ENCODE data around the gene KYAT1.

Gene KYAT1

GRCh38 chr9:128810873-128811272 is 70.9 kb downstream of the KYAT1 start:
- no peak overlapping the region for H3K14ac ChIP-seq (ENCODE audit: low read length)
- no peak for DNase-seq (ENCODE audit: low spot score)
- H3K27ac ChIP-seq (replicated peaks; ENCODE audit: low read length): no peak overlapping the region
- no peak overlapping the region for H3K23ac ChIP-seq (ENCODE audit: low read depth, low read length, poor library complexity)
- H4K91ac ChIP-seq (ENCODE audit: low read depth, low read length, poor library complexity): no peak overlapping the region
- H3K9ac ChIP-seq (ENCODE audit: low read depth, low read length, poor library complexity): peak overlapping the region; percentile 25
- H2AFZ ChIP-seq (ENCODE audit: low read length): no peak overlapping the region
- H2AK5ac ChIP-seq (ENCODE audit: low read depth, low read length): no peak overlapping the region
- no peaks in the 10 kb centered on the region for H3K27me3 ChIP-seq (ENCODE audit: control insufficient read depth in 3 of 3, insufficient read depth in 3 of 3, low read depth in 1 of 3, low read length in 3 of 3)
- H3K36me3 ChIP-seq (replicated peaks in 1 of 2; ENCODE audit: control insufficient read depth in 2 of 2, insufficient read depth in 2 of 2, low read length in 2 of 2): peaks cover 13 to 33% of the 10 kb centered on the region in 2 donors
- H3K4ac ChIP-seq (ENCODE audit: low read length): no peak overlapping the region
- no peak overlapping the region for H4K8ac ChIP-seq (ENCODE audit: low read depth, low read length)
- H3K4me3 ChIP-seq (ENCODE audit: low read length in 2 of 2): no peak overlapping the region
- no peak overlapping the region for H2BK15ac ChIP-seq (ENCODE audit: low read length)
- no peaks in the 10 kb centered on the region for H3K9me3 ChIP-seq (replicated peaks in 1 of 2; ENCODE audit: control insufficient read depth in 2 of 2, insufficient read depth in 1 of 2, low read depth in 1 of 2, low read length in 2 of 2)
- H3K4me1 ChIP-seq (ENCODE audit: control insufficient read depth in 2 of 2, insufficient read depth in 1 of 2, low read depth in 1 of 2, low read length in 2 of 2): no peaks in the 10 kb centered on the region
- no CpG with 5 or more reads among the region's 5 CpGs for WGBS, 2 donors (ENCODE audit: extremely low coverage in 2 of 2, insufficient read length in 2 of 2, insufficient replicate concordance in 1 of 2)
- H2BK12ac ChIP-seq (ENCODE audit: low read length): no peak overlapping the region
- H3K4me2 ChIP-seq (ENCODE audit: insufficient read depth, low read length, poor library complexity, severe bottlenecking): no peak overlapping the region
- no peak overlapping the region for H3K18ac ChIP-seq (ENCODE audit: low read length)
- H2BK120ac ChIP-seq (ENCODE audit: low read depth, low read length): no peak overlapping the region
- no peak overlapping the region for H2BK5ac ChIP-seq (ENCODE audit: low read length)
- no peaks in the 10 kb centered on the region for H3K79me1 ChIP-seq (ENCODE audit: low read depth, low read length)

GRCh38 chr9:128809831-128810230 is 71.9 kb downstream of the KYAT1 start:
- no peak overlapping the region for H2AFZ ChIP-seq (ENCODE audit: low read length)
- H3K4me3 ChIP-seq (ENCODE audit: low read length in 2 of 2): no peak overlapping the region
- no peak overlapping the region for H3K14ac ChIP-seq (ENCODE audit: low read length)
- no peak overlapping the region for H4K91ac ChIP-seq (ENCODE audit: low read depth, low read length, poor library complexity)
- no peak overlapping the region for H3K18ac ChIP-seq (ENCODE audit: low read length)
- no peak overlapping the region for H3K23ac ChIP-seq (ENCODE audit: low read depth, low read length, poor library complexity)
- H3K4ac ChIP-seq (ENCODE audit: low read length): no peak overlapping the region
- no peaks in the 10 kb centered on the region for H3K4me1 ChIP-seq (ENCODE audit: control insufficient read depth in 2 of 2, insufficient read depth in 1 of 2, low read depth in 1 of 2, low read length in 2 of 2)
- no CpG with 5 or more reads among the region's 2 CpGs for WGBS, 2 donors (ENCODE audit: extremely low coverage in 2 of 2, insufficient read length in 2 of 2, insufficient replicate concordance in 1 of 2)
- H3K27me3 ChIP-seq (ENCODE audit: control insufficient read depth in 3 of 3, insufficient read depth in 3 of 3, low read depth in 1 of 3, low read length in 3 of 3): no peaks in the 10 kb centered on the region
- no peak for DNase-seq (ENCODE audit: low spot score)
- peaks cover 17 to 44% of the 10 kb centered on the region in 2 donors for H3K36me3 ChIP-seq (replicated peaks in 1 of 2; ENCODE audit: control insufficient read depth in 2 of 2, insufficient read depth in 2 of 2, low read length in 2 of 2)
- H3K9ac ChIP-seq (ENCODE audit: low read depth, low read length, poor library complexity): no peak overlapping the region
- H3K79me1 ChIP-seq (ENCODE audit: low read depth, low read length): no peaks in the 10 kb centered on the region
- H2BK15ac ChIP-seq (ENCODE audit: low read length): no peak overlapping the region
- no peak overlapping the region for H2AK5ac ChIP-seq (ENCODE audit: low read depth, low read length)
- H3K4me2 ChIP-seq (ENCODE audit: insufficient read depth, low read length, poor library complexity, severe bottlenecking): no peak overlapping the region
- no peak overlapping the region for H2BK5ac ChIP-seq (ENCODE audit: low read length)
- H3K9me3 ChIP-seq (replicated peaks in 1 of 2; ENCODE audit: control insufficient read depth in 2 of 2, insufficient read depth in 1 of 2, low read depth in 1 of 2, low read length in 2 of 2): no peaks in the 10 kb centered on the region
- no peak overlapping the region for H2BK12ac ChIP-seq (ENCODE audit: low read length)
- H3K27ac ChIP-seq (replicated peaks; ENCODE audit: low read length): no peak overlapping the region
- no peak overlapping the region for H2BK120ac ChIP-seq (ENCODE audit: low read depth, low read length)
- H4K8ac ChIP-seq (ENCODE audit: low read depth, low read length): no peak overlapping the region

GRCh38 chr9:128809036-128809599 is 72.6 kb downstream of the KYAT1 start:
- Histone ChIP-seq H3K36me3 (replicated peaks in 1 of 2; ENCODE audit: control insufficient read depth in 2 of 2, insufficient read depth in 2 of 2, low read length in 2 of 2) (peaks cover 17 to 48% of the 10 kb centered on the region in 2 donors), H2BK5ac (ENCODE audit: low read length) (no peak overlapping the region), H3K27ac (replicated peaks; ENCODE audit: low read length) (no peak overlapping the region), H3K14ac (ENCODE audit: low read length) (no peak overlapping the region), H3K79me1 (ENCODE audit: low read depth, low read length) (no peaks in the 10 kb centered on the region), H3K4me1 (ENCODE audit: control insufficient read depth in 2 of 2, insufficient read depth in 1 of 2, low read depth in 1 of 2, low read length in 2 of 2) (no peaks in the 10 kb centered on the region), H2BK120ac (ENCODE audit: low read depth, low read length) (no peak overlapping the region), H3K4ac (ENCODE audit: low read length) (no peak overlapping the region), H2AFZ (ENCODE audit: low read length) (no peak overlapping the region), H3K9me3 (replicated peaks in 1 of 2; ENCODE audit: control insufficient read depth in 2 of 2, insufficient read depth in 1 of 2, low read depth in 1 of 2, low read length in 2 of 2) (no peaks in the 10 kb centered on the region), H2BK15ac (ENCODE audit: low read length) (no peak overlapping the region), H2AK5ac (ENCODE audit: low read depth, low read length) (no peak overlapping the region), H3K18ac (ENCODE audit: low read length) (no peak overlapping the region), H3K4me2 (ENCODE audit: insufficient read depth, low read length, poor library complexity, severe bottlenecking) (no peak overlapping the region), H4K8ac (ENCODE audit: low read depth, low read length) (no peak overlapping the region), H3K4me3 (ENCODE audit: low read length in 2 of 2) (no peak overlapping the region), H3K9ac (ENCODE audit: low read depth, low read length, poor library complexity) (no peak overlapping the region), H2BK12ac (ENCODE audit: low read length) (no peak overlapping the region), H4K91ac (ENCODE audit: low read depth, low read length, poor library complexity) (no peak overlapping the region), H3K23ac (ENCODE audit: low read depth, low read length, poor library complexity) (no peak overlapping the region), H3K27me3 (ENCODE audit: control insufficient read depth in 3 of 3, insufficient read depth in 3 of 3, low read depth in 1 of 3, low read length in 3 of 3) (no peaks in the 10 kb centered on the region)
- WGBS, 2 donors (ENCODE audit: extremely low coverage in 2 of 2, insufficient read length in 2 of 2, insufficient replicate concordance in 1 of 2): no CpG with 5 or more reads among the region's 12 CpGs
- DNase-seq (ENCODE audit: low spot score): no peak

GRCh38 chr9:128808543-128808942 is 73.2 kb downstream of the KYAT1 start:
- Histone ChIP-seq H2BK120ac (ENCODE audit: low read depth, low read length) (no peak overlapping the region), H2AFZ (ENCODE audit: low read length) (no peak overlapping the region)

More at GRCh38 chr9:128808543-128808942, 73.2 kb downstream of the KYAT1 start:
- no peak overlapping the region for H2BK5ac ChIP-seq (ENCODE audit: low read length)
- no peak overlapping the region for H4K8ac ChIP-seq (ENCODE audit: low read depth, low read length)
- WGBS, 2 donors (ENCODE audit: extremely low coverage in 2 of 2, insufficient read length in 2 of 2, insufficient replicate concordance in 1 of 2): no CpG with 5 or more reads among the region's 3 CpGs
- H3K27me3 ChIP-seq (ENCODE audit: control insufficient read depth in 3 of 3, insufficient read depth in 3 of 3, low read depth in 1 of 3, low read length in 3 of 3): no peaks in the 10 kb centered on the region
- H3K9ac ChIP-seq (ENCODE audit: low read depth, low read length, poor library complexity): no peak overlapping the region
- no peak overlapping the region for H2BK15ac ChIP-seq (ENCODE audit: low read length)
- H3K18ac ChIP-seq (ENCODE audit: low read length): no peak overlapping the region
- no peak overlapping the region for H2AK5ac ChIP-seq (ENCODE audit: low read depth, low read length)
- H2BK12ac ChIP-seq (ENCODE audit: low read length): no peak overlapping the region
- no peaks in the 10 kb centered on the region for H3K79me1 ChIP-seq (ENCODE audit: low read depth, low read length)
- H3K14ac ChIP-seq (ENCODE audit: low read length): no peak overlapping the region
- no peak overlapping the region for H3K4me2 ChIP-seq (ENCODE audit: insufficient read depth, low read length, poor library complexity, severe bottlenecking)
- H3K23ac ChIP-seq (ENCODE audit: low read depth, low read length, poor library complexity): no peak overlapping the region
- H3K4me1 ChIP-seq (ENCODE audit: control insufficient read depth in 2 of 2, insufficient read depth in 1 of 2, low read depth in 1 of 2, low read length in 2 of 2): no peaks in the 10 kb centered on the region
- H3K9me3 ChIP-seq (replicated peaks in 1 of 2; ENCODE audit: control insufficient read depth in 2 of 2, insufficient read depth in 1 of 2, low read depth in 1 of 2, low read length in 2 of 2): no peaks in the 10 kb centered on the region
- H3K4me3 ChIP-seq (ENCODE audit: low read length in 2 of 2): no peak overlapping the region
- H3K36me3 ChIP-seq (replicated peaks in 1 of 2; ENCODE audit: control insufficient read depth in 2 of 2, insufficient read depth in 2 of 2, low read length in 2 of 2): peaks cover 21 to 54% of the 10 kb centered on the region in 2 donors
- H3K4ac ChIP-seq (ENCODE audit: low read length): no peak overlapping the region
- no peak overlapping the region for H4K91ac ChIP-seq (ENCODE audit: low read depth, low read length, poor library complexity)
- DNase-seq (ENCODE audit: low spot score): no peak
- no peak overlapping the region for H3K27ac ChIP-seq (replicated peaks; ENCODE audit: low read length)
